ENCODE data around the gene CIBAR2. TPM values are rescaled to one million over a fixed set of nuclear protein-coding genes. Genes with fewer than 3 reads are reported as not detected.

CIBAR2 gene
- total and polyA plus RNA-seq, 10 donors: 0.13 to 2.4 (median 0.35) TPM; not detected in 3

DNA sequence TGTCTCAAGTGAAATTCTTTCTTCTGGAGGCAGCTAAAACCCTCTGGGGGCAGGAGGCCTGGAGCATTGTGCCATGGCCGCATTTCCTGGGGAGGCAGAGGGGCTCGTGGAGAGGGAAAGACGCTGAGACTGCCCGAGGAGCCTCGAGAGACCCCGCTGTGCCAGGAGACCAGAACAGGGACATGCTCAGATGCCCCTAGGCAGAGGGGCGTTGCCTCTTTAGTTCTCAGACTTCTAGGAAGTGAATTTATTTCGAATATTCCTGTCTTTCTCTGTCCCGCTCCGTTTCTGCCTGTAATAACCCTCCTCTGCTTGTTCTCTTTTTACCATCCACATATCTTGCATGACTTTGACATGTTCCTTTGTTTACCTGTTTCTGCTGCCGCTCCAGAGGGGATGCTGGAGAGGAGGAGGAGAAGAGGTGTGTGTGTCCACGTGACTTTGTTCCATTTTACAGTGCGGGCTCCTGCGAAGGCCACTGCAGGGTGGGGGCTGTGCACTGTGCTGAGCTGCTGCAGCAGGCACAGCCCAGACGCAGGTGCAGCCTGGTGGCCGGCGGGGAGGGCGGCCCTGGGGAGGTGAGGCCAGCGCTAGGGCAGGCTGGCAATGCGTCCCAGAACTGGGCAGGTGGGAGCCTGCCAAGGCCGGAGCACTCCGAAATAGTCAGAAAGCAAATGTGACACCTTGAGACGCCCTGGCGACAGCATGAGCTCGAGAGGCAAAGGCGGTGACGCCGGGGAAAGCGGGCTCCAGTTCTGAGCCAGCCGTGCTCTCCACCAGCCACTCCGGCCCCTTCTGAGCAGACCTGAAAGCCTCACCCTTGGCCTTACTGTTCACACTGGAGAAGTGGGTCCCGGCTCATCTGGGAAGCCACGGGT is 29.9 kb downstream of the CIBAR2 start:
- 34 to 61% (median 40%) methylated on average over 25 to 33 of the region's 33 CpGs for WGBS, 5 donors
- DNase-seq: no peak
- Histone ChIP-seq H3K36me3 (peaks cover 0 to 85% (median 26%) of the 10 kb centered on the region in 6 donors), H3K4me3 (peak overlapping the region in 1 of 8 donors; percentile 20), H3K27ac (peak overlapping the region in 3 of 8 donors; percentile 16 to 22 (median 18)), H3K9me3 (no peaks in the 10 kb centered on the region), H3K27me3 (replicated peaks in 1 of 7) (peaks cover 0 to 24% (median 0%) of the 10 kb centered on the region in 7 donors), H3K4me1 (peaks cover 6 to 58% (median 30%) of the 10 kb centered on the region in 6 donors)
- intact Hi-C loops (cut with DNase I; ENCODE audit: low total_unique reads): no loop called here
- peak in 2 of 3 donors; percentile 23 to 49 for TF ChIP-seq POLR2AphosphoS5 (IDR thresholded peaks at IDR 0.05)
- TF ChIP-seq POLR2A (IDR thresholded peaks at IDR 0.05): no peak

DNA sequence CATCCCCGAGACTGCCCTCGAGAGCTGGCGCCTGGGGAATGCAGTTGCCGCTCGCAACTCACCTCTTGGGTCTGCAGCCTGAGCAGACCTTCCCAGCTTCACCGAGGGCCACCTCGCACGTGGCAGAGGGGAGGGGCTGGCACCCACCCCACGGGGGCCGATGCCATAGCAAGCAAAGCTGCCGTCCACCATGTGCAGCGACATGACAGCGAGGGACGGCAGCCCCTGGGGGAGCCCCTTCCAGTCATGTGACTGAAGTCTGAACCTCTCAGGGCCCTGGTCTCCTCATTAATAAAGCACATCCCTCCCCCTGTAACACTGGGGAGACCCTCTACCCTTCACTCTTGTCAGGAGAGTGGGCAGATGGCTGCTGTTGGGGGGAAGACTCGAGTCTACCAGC is 30.5 kb downstream of the CIBAR2 start:
- no peak for DNase-seq
- intact Hi-C loops (cut with DNase I; ENCODE audit: low total_unique reads): no loop called here
- Histone ChIP-seq H3K9me3 (no peaks in the 10 kb centered on the region), H3K27me3 (replicated peaks in 1 of 7) (peaks cover 0 to 24% (median 0%) of the 10 kb centered on the region in 7 donors), H3K27ac (no peak overlapping the region), H3K36me3 (peaks cover 0 to 85% (median 26%) of the 10 kb centered on the region in 6 donors), H3K4me1 (peaks cover 6 to 59% (median 30%) of the 10 kb centered on the region in 6 donors), H3K4me3 (no peak overlapping the region)
- TF ChIP-seq POLR2AphosphoS5 (IDR thresholded peaks at IDR 0.05): no peak
- TF ChIP-seq POLR2A (IDR thresholded peaks at IDR 0.05): no peak
- TF ChIP-seq, protein P1, sequence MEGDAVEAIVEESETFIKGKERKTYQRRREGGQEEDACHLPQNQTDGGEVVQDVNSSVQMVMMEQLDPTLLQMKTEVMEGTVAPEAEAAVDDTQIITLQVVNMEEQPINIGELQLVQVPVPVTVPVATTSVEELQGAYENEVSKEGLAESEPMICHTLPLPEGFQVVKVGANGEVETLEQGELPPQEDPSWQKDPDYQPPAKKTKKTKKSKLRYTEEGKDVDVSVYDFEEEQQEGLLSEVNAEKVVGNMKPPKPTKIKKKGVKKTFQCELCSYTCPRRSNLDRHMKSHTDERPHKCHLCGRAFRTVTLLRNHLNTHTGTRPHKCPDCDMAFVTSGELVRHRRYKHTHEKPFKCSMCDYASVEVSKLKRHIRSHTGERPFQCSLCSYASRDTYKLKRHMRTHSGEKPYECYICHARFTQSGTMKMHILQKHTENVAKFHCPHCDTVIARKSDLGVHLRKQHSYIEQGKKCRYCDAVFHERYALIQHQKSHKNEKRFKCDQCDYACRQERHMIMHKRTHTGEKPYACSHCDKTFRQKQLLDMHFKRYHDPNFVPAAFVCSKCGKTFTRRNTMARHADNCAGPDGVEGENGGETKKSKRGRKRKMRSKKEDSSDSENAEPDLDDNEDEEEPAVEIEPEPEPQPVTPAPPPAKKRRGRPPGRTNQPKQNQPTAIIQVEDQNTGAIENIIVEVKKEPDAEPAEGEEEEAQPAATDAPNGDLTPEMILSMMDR (IDR thresholded peaks at IDR 0.05 in 8 of 11, conservative IDR thresholded peaks at IDR 0.05 in 3 of 11): no peak
- 67 to 90% (median 90%) methylated on average over 1 to 15 of the region's 15 CpGs for WGBS, 5 donors

DNA sequence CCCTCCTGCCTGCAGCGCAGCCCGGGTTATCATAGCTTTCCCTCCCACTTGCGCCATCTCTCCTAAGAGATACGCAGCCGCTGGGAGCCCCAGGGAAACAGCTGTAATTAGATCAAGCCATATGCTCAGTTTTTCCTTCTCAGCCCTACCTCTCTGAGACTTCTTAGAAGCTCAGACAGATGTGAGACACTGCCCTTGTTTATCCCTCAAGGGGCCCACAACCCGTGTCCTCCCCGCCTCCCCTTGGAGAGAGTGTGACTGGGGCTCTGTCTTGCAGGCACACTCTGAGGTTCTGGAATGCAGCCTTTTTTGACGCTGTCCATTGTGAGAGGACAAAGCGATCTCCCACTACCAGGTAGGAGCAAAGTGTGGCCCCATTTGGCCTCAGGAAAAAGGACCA is 31.2 kb downstream of the CIBAR2 start:
- Histone ChIP-seq H3K4me1 (peaks cover 6 to 59% (median 28%) of the 10 kb centered on the region in 6 donors), H3K27me3 (replicated peaks in 1 of 7) (peaks cover 0 to 20% (median 0%) of the 10 kb centered on the region in 7 donors), H3K9me3 (no peaks in the 10 kb centered on the region), H3K4me3 (no peak overlapping the region), H3K27ac (no peak overlapping the region), H3K36me3 (peaks cover 0 to 85% (median 27%) of the 10 kb centered on the region in 6 donors)
- no peak for DNase-seq
- 85 to 93% (median 87%) methylated on average over 9 of the region's 9 CpGs for WGBS, 5 donors
- TF ChIP-seq POLR2AphosphoS5 (IDR thresholded peaks at IDR 0.05) (no peak), POLR2A (IDR thresholded peaks at IDR 0.05) (no peak)
- TF ChIP-seq, protein P1 (IDR thresholded peaks at IDR 0.05 in 8 of 11, conservative IDR thresholded peaks at IDR 0.05 in 3 of 11): no peak
- intact Hi-C loops (cut with DNase I; ENCODE audit: low total_unique reads): no loop called here

DNA sequence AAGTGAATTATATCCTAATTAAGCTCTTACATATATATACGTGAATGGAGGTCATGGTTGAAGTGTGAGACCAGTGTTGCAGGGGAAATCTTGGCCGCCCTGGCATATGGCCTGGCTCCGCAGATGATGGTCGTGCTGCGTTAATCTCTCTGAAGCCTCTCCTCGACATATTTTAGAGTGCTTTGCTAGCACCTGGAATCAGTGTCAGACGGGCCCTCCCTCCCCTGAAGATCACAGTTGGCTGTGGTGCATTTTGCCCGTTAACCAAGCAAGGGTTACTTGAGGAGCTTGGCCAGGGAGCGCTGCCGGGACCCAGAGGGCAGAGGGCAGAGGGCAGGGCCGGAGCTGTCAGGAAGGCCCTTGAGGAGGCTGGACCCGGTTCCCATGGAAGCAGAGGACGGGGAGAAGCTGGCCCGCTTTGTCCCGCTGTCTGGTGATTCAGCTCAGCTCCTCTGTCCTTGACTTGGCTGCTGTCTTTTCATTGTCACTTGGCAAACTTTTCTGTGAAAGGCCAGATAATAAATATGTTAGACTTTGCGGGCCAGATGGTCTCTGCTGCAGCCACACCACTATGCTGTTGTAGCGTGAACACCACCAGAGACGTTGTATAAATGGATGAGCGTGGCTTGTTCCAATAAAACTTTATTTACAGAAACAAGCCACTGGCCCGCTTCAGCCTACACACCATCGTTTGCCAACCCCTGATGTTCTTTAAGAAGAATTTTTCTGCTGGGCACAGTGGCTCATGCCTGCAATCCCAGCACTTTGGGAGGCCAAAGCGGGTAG is 32.3 kb downstream of the CIBAR2 start:
- Histone ChIP-seq H3K9me3 (no peaks in the 10 kb centered on the region), H3K36me3 (peaks cover 0 to 85% (median 28%) of the 10 kb centered on the region in 6 donors), H3K4me1 (peaks cover 6 to 52% (median 30%) of the 10 kb centered on the region in 6 donors), H3K27ac (no peak overlapping the region), H3K27me3 (replicated peaks in 1 of 7) (peaks cover 0 to 11% (median 0%) of the 10 kb centered on the region in 7 donors), H3K4me3 (no peak overlapping the region)
- WGBS, 5 donors: 76 to 91% (median 86%) methylated on average over 19 to 22 of the region's 22 CpGs
- intact Hi-C loops (cut with DNase I; ENCODE audit: low total_unique reads): no loop called here
- no peak for TF ChIP-seq POLR2A (IDR thresholded peaks at IDR 0.05)
- no peak for TF ChIP-seq POLR2AphosphoS5 (IDR thresholded peaks at IDR 0.05)
- TF ChIP-seq, protein P1 (IDR thresholded peaks at IDR 0.05 in 8 of 11, conservative IDR thresholded peaks at IDR 0.05 in 3 of 11): no peak
- DNase-seq: no peak
